ENCODE data around the gene R3HDM1. TPM values are rescaled to one million over a fixed set of nuclear protein-coding genes. Genes with fewer than 3 reads are reported as not detected.

Gene R3HDM1
- total RNA-seq, 4 donors from 2014 or later: 15.9 to 88.3 (median 25.0) TPM

- H3K27me3 ChIP-seq: no peaks in the 10 kb centered on the region
- no peak for DNase-seq
Observed at GRCh38 chr2:135552887-135553286, 21.6 kb downstream of the R3HDM1 start.

GRCh38 chr2:135555311-135555710, 24.0 kb downstream of the R3HDM1 start:
- H3K27me3 ChIP-seq: no peaks in the 10 kb centered on the region
- H3K27ac ChIP-seq: no peak overlapping the region
- H3K36me3 ChIP-seq: no peaks in the 10 kb centered on the region
- no peak for DNase-seq
- H3K4me3 ChIP-seq: no peak overlapping the region
- TF ChIP-seq POLR2A (IDR thresholded peaks at IDR 0.05) (no peak), CTCF (IDR thresholded peaks at IDR 0.05) (no peak)
- H3K4me1 ChIP-seq: no peaks in the 10 kb centered on the region
- H3K9me3 ChIP-seq: no peaks in the 10 kb centered on the region

More at GRCh38 chr2:135552887-135553286, 21.6 kb downstream of the R3HDM1 start:
- no peak for TF ChIP-seq CTCF (IDR thresholded peaks at IDR 0.05)
- TF ChIP-seq POLR2A (IDR thresholded peaks at IDR 0.05): no peak
- Histone ChIP-seq H3K4me3 (no peak overlapping the region), H3K4me1 (no peaks in the 10 kb centered on the region), H3K9me3 (no peaks in the 10 kb centered on the region), H3K27ac (no peak overlapping the region), H3K36me3 (no peaks in the 10 kb centered on the region)

GRCh38 chr2:135557530-135557929, 26.2 kb downstream of the R3HDM1 start:
- TF ChIP-seq POLR2A (IDR thresholded peaks at IDR 0.05): no peak
- TF ChIP-seq CTCF (IDR thresholded peaks at IDR 0.05): no peak
- H3K27ac ChIP-seq: no peak overlapping the region

GRCh38 chr2:135561925-135562324, 30.6 kb downstream of the R3HDM1 start:
- no peaks in the 10 kb centered on the region for H3K4me1 ChIP-seq
- no peaks in the 10 kb centered on the region for H3K9me3 ChIP-seq
- H3K36me3 ChIP-seq: no peaks in the 10 kb centered on the region
- no peak overlapping the region for H3K4me3 ChIP-seq
- no peak for TF ChIP-seq CTCF (IDR thresholded peaks at IDR 0.05)
- TF ChIP-seq POLR2A (IDR thresholded peaks at IDR 0.05): no peak
- no peak for DNase-seq
- no peaks in the 10 kb centered on the region for H3K27me3 ChIP-seq
- no peak overlapping the region for H3K27ac ChIP-seq

More at GRCh38 chr2:135557530-135557929, 26.2 kb downstream of the R3HDM1 start:
- Histone ChIP-seq H3K4me3 (no peak overlapping the region), H3K4me1 (no peaks in the 10 kb centered on the region), H3K27me3 (no peaks in the 10 kb centered on the region), H3K9me3 (no peaks in the 10 kb centered on the region), H3K36me3 (no peaks in the 10 kb centered on the region)
- DNase-seq: no peak

GRCh38 chr2:135563793-135564192, 32.5 kb downstream of the R3HDM1 start:
- H3K27ac ChIP-seq: no peak overlapping the region
- H3K9me3 ChIP-seq: no peaks in the 10 kb centered on the region
- no peak for TF ChIP-seq CTCF (IDR thresholded peaks at IDR 0.05)
- TF ChIP-seq POLR2A (IDR thresholded peaks at IDR 0.05): no peak
- no peaks in the 10 kb centered on the region for H3K4me1 ChIP-seq
- H3K27me3 ChIP-seq: no peaks in the 10 kb centered on the region
- H3K36me3 ChIP-seq: no peaks in the 10 kb centered on the region
- H3K4me3 ChIP-seq: no peak overlapping the region
- no peak for DNase-seq

- peaks cover 0 to 10% (median 0%) of the 10 kb centered on the region in 3 donors for H3K36me3 ChIP-seq
Observed at GRCh38 chr2:135570884-135571283, 39.6 kb downstream of the R3HDM1 start.

More at GRCh38 chr2:135570884-135571283, 39.6 kb downstream of the R3HDM1 start:
- H3K4me1 ChIP-seq: no peaks in the 10 kb centered on the region
- no peak for TF ChIP-seq POLR2A (IDR thresholded peaks at IDR 0.05)
- TF ChIP-seq CTCF (IDR thresholded peaks at IDR 0.05): no peak
- no peak overlapping the region for H3K27ac ChIP-seq
- H3K27me3 ChIP-seq: no peaks in the 10 kb centered on the region
- no peak for DNase-seq
- no peaks in the 10 kb centered on the region for H3K9me3 ChIP-seq
- H3K4me3 ChIP-seq: no peak overlapping the region
